DOHH2 (cell line): ENCODE results near the gene SMAGP.

ENCODE experiments used
- CTCF ChIP-seq: fragments of 200-600 bp; sonication (generic); IDR thresholded peaks from one replicate; pipeline ENCODE4 v1.5.1; 2014; ENCODE audit warnings: antibody characterized with exemption, mild to moderate bottlenecking, low read depth, low read length; ENCODE audit not compliant: poor library complexity, severe bottlenecking
- EZH2phosphoT487 ChIP-seq: fragments of 200-600 bp; sonication (generic); IDR thresholded peaks from 2 replicates; pipeline ENCODE4 v1.6.1; 2017; ENCODE audit warnings: borderline replicate concordance, mild to moderate bottlenecking, antibody characterized with exemption, low read length, moderate library complexity, mixed read lengths

GRCh38 chr12:51263341-51263740 lies 6.9 kb downstream of the SMAGP start:
- TF ChIP-seq CTCF (no peak), EZH2phosphoT487 (no peak)
